DND-41 (cell line): Measurements from ENCODE around the gene FKBP2.

Experiments
- CTCF ChIP-seq: IDR thresholded peaks from 2 replicates; pipeline ENCODE4 v1.5.1; 2012; ENCODE audit warnings: borderline replicate concordance, low read length, moderate library complexity, mild to moderate bottlenecking; ENCODE audit not compliant: poor library complexity, severe bottlenecking; ENCODE audit errors: extremely low read depth
- EZH2 ChIP-seq: IDR thresholded peaks from 3 replicates; pipeline ENCODE4 v1.6.1; 2012; ENCODE audit warnings: borderline replicate concordance, low read depth, mild to moderate bottlenecking, moderate library complexity, low read length, inconsistent platforms; ENCODE audit not compliant: severe bottlenecking

- TF ChIP-seq CTCF (no peak), EZH2 (no peak)
Measured at GRCh38 chr11:64243236-64243854, 2.5 kb downstream of the FKBP2 start.
